Endothelial cell (in vitro differentiated cells): ENCODE data around the gene CHRM3. TPM values are rescaled to one million over a fixed set of nuclear protein-coding genes. Genes with fewer than 3 reads are reported as not detected.

ENCODE experiments used
- DNase-seq: peaks from one replicate; pipeline ENCODE4 v3.0.0; 2021; ENCODE audit warnings: low spot score
- H3K27ac Mint-ChIP-seq: one replicate; pipeline ENCODE4 v1.8.0; 2021; ENCODE audit warnings: mixed read lengths, inconsistent platforms; ENCODE audit not compliant: unreplicated experiment
- H3K27me3 Mint-ChIP-seq: one replicate; pipeline ENCODE4 v1.8.0; 2021; ENCODE audit warnings: mild to moderate bottlenecking, moderate library complexity, mixed read lengths, inconsistent platforms; ENCODE audit not compliant: unreplicated experiment
- H3K36me3 Mint-ChIP-seq: one replicate; pipeline ENCODE4 v1.8.0; 2021; ENCODE audit warnings: mild to moderate bottlenecking, low read depth, mixed read lengths, inconsistent platforms; ENCODE audit not compliant: unreplicated experiment
- H3K4me1 Mint-ChIP-seq: one replicate; pipeline ENCODE4 v1.8.0; 2021; ENCODE audit warnings: mild to moderate bottlenecking, mixed read lengths, inconsistent platforms; ENCODE audit not compliant: unreplicated experiment
- H3K4me3 Mint-ChIP-seq: one replicate; pipeline ENCODE4 v1.8.0; 2021; ENCODE audit warnings: mild to moderate bottlenecking, mixed read lengths, inconsistent platforms; ENCODE audit not compliant: unreplicated experiment
- H3K9me3 Mint-ChIP-seq: one replicate; pipeline ENCODE4 v1.8.0; 2021; ENCODE audit warnings: mixed read lengths, inconsistent platforms; ENCODE audit not compliant: unreplicated experiment
- total RNA-seq: library from RNA; stranded (reverse); fragmentation: NEBNext Ultra II Directional; extraction: Animal tissue kit (Norgen Biotek cat#: 25700); gene quantifications from one replicate; pipeline ENCODE4 v1.2.1, GENCODE V29; 2021; ENCODE audit not compliant: unreplicated experiment
- TF ChIP-seq, protein P1 (sequence below): fragments of 200-600 bp; sonication (generic); IDR thresholded peaks from one replicate; pipeline ENCODE4 v1.5.0; 2021; ENCODE audit warnings: antibody characterized with exemption; ENCODE audit not compliant: unreplicated experiment

CHRM3 gene
- total RNA-seq, 1 donor from 2014 or later: 41.7 TPM

DNA sequence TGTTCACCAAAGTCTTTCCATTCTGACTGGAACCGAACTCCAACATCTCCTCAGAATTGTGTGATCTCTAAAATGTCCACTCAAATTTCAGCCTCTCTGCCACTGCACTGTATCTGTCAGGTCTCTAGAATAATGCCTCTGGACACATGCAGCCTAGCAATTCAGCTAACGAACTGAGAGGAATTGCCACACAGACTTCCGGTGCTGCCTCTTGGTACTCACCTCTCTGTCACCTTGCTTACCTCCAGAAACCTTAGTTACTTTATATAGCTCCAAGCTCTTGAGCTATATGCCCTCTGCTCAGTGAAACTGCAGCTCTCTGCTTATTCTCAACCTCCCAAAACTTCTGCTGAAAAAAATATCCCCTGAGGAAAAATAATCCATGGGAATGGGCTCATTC, 2.7 kb upstream of the CHRM3 start:
- H3K36me3 Mint-ChIP-seq: peaks cover 4% of the 10 kb centered on the region
- H3K27me3 Mint-ChIP-seq: peaks cover 6% of the 10 kb centered on the region
- H3K9me3 Mint-ChIP-seq: no peaks in the 10 kb centered on the region

DNA sequence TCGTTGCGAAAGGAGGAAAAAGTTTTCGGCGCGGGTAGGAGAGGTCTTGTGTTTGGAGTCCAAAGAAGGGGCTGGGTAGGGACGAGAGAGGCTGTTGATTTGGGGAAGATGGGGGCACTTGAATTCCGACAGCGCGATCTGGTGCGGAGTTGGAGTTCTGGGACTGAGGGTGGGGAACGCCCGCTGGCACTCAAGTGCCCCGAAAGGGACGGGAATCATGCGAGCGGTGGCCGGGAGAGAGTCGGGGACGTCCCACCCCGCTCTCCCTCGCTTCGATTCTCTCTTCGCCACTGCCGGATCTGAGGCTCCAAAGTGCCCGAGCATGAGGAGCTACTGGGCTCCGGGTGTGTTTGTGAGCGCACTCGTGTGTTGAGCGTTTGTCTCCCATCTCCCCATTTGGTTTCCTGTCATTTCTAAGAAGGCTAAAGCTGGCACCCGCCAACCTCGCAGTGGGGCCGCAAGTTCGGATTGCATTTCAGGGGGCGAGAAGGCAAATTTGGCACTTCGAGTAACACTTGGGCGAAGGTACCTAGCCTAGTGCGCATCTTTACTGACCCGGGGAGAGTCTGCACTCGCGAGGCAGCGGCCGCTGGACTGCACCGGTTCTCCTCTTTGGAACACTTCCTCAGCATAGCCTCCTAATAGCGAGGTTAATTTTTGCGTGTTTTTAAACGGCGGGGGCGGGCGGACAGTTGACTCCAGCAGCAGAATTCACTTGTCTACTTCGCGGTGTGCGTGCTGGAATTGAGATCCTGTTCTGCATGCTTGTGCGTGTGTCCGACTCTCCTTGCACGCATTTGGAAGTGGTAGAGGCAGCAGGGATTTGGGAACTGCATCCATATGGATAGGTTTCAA, 1.2 kb downstream of the CHRM3 start:
- peaks cover 4% of the 10 kb centered on the region for H3K36me3 Mint-ChIP-seq
- peak overlapping the region; percentile 98 for H3K4me3 Mint-ChIP-seq
- H3K4me1 Mint-ChIP-seq: peaks cover 42% of the 10 kb centered on the region
- H3K27me3 Mint-ChIP-seq: peaks cover 6% of the 10 kb centered on the region
- DNase-seq: peak; percentile 32
- H3K27ac Mint-ChIP-seq: peak overlapping the region; percentile 64
- TF ChIP-seq, protein P1, sequence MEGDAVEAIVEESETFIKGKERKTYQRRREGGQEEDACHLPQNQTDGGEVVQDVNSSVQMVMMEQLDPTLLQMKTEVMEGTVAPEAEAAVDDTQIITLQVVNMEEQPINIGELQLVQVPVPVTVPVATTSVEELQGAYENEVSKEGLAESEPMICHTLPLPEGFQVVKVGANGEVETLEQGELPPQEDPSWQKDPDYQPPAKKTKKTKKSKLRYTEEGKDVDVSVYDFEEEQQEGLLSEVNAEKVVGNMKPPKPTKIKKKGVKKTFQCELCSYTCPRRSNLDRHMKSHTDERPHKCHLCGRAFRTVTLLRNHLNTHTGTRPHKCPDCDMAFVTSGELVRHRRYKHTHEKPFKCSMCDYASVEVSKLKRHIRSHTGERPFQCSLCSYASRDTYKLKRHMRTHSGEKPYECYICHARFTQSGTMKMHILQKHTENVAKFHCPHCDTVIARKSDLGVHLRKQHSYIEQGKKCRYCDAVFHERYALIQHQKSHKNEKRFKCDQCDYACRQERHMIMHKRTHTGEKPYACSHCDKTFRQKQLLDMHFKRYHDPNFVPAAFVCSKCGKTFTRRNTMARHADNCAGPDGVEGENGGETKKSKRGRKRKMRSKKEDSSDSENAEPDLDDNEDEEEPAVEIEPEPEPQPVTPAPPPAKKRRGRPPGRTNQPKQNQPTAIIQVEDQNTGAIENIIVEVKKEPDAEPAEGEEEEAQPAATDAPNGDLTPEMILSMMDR: no peak
- no peaks in the 10 kb centered on the region for H3K9me3 Mint-ChIP-seq

More for the DNA sequence above, 2.7 kb upstream of the CHRM3 start:
- Mint-ChIP-seq H3K27ac (no peak overlapping the region), H3K4me1 (peaks cover 23% of the 10 kb centered on the region), H3K4me3 (no peak overlapping the region)
- TF ChIP-seq, protein P1: no peak
- DNase-seq: no peak

DNA sequence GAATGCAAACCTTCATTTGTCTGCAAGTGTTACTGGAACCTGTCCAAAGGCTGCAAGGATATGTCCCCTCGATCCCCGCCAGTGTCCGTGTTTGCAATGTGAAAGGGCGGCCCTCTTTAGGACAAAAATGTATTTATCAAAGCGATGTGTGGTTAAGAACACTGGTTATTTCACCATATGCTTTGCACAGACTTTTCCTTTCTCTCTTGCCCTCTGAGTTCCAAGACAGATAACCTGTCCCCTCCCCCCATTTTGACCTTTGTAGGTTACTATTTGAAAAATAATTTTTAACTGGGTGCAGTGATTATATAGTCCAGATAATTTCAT, 1.8 kb downstream of the CHRM3 start:
- Mint-ChIP-seq H3K4me1 (peaks cover 46% of the 10 kb centered on the region), H3K4me3 (peak overlapping the region; percentile 98), H3K27me3 (peaks cover 6% of the 10 kb centered on the region), H3K9me3 (no peaks in the 10 kb centered on the region), H3K36me3 (peaks cover 4% of the 10 kb centered on the region), H3K27ac (no peak overlapping the region)
- TF ChIP-seq, protein P1: no peak
- DNase-seq: no peak

DNA sequence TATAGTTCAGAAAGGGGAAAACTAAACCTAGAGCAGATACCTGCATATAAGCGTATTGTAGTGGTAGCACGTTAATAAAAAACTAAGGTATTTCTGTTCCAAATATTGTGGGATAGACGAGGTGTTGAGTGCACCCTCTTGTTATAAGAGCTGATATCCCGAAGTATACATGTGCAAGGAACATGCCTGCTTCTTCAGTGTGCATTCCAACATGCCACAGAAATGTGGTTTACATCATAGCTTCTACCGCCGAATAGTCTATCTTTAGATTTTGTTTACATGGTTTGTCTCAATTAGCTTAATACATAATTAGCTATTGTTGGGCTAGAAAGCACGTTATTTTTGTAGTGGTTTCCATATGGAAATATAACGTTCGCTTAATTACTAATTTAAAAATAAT, 2.2 kb downstream of the CHRM3 start:
- TF ChIP-seq, protein P1: no peak

DNA sequence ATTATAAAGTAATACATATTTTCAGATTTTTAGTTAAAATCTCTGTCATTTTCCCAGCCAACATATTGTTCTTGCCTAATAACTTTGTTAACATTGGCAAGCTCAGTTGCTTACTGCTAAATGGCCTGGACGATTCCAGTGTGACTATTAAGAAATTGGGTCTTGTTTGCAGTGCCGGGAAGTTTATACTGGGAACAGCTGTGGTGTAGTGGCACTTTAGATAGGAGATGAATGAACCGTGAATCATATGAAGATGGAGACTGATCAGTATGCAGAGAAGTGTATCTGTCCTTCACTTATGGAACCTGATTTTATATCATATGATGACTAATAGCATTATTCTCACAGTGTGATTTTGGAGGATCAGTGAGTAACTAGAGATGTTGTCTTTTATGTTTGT, 3.3 kb downstream of the CHRM3 start:
- peaks cover 4% of the 10 kb centered on the region for H3K36me3 Mint-ChIP-seq
- DNase-seq: no peak
- H3K4me3 Mint-ChIP-seq: no peak overlapping the region
- H3K27me3 Mint-ChIP-seq: peaks cover 6% of the 10 kb centered on the region
- peaks cover 61% of the 10 kb centered on the region for H3K4me1 Mint-ChIP-seq
- H3K9me3 Mint-ChIP-seq: no peaks in the 10 kb centered on the region
- H3K27ac Mint-ChIP-seq: no peak overlapping the region
- TF ChIP-seq, protein P1: no peak

More for the DNA sequence above, 2.2 kb downstream of the CHRM3 start:
- H3K9me3 Mint-ChIP-seq: no peaks in the 10 kb centered on the region
- no peak for DNase-seq
- peaks cover 51% of the 10 kb centered on the region for H3K4me1 Mint-ChIP-seq
- H3K27ac Mint-ChIP-seq: no peak overlapping the region
- H3K4me3 Mint-ChIP-seq: peak overlapping the region; percentile 98
- H3K36me3 Mint-ChIP-seq: peaks cover 4% of the 10 kb centered on the region
- H3K27me3 Mint-ChIP-seq: peaks cover 6% of the 10 kb centered on the region
